HG02763 (cell line): Measurements from ENCODE around the gene OLFML2B.

Experiments
- ATAC-seq: cut with Tn5 transposase; IDR thresholded peaks from one replicate; pipeline ENCODE4 v1.9.1; 2021; ENCODE audit warnings: mild to moderate bottlenecking, moderate library complexity; ENCODE audit not compliant: unreplicated experiment

The OLFML2B gene

GRCh38 chr1:162008799-162009198, 14.9 kb downstream of the OLFML2B start:
- no peak for ATAC-seq

- no peak for ATAC-seq
These were observed 16.2 kb downstream of the OLFML2B start for GRCh38 chr1:162007466-162007865.

GRCh38 chr1:162006081-162006480, 17.6 kb downstream of the OLFML2B start:
- ATAC-seq, result no peak

GRCh38 chr1:162004441-162004950, 19.2 kb downstream of the OLFML2B start:
- no peak for ATAC-seq

- no peak for ATAC-seq
These were observed 19.8 kb downstream of the OLFML2B start for GRCh38 chr1:162003830-162004215.

- ATAC-seq, result no peak
These were observed 20.4 kb downstream of the OLFML2B start for GRCh38 chr1:162003061-162003829.

- no peak for ATAC-seq
These were observed 23.6 kb downstream of the OLFML2B start for GRCh38 chr1:162000053-162000420.

- ATAC-seq, result no peak
These were observed 24.2 kb downstream of the OLFML2B start for GRCh38 chr1:161999301-162000052.

- ATAC-seq, result no peak
These were observed 24.9 kb downstream of the OLFML2B start for GRCh38 chr1:161998811-161999210.

- no peak for ATAC-seq
These were observed 26.5 kb downstream of the OLFML2B start for GRCh38 chr1:161997152-161997551.

GRCh38 chr1:161994175-161994668, 29.4 kb downstream of the OLFML2B start:
- no peak for ATAC-seq

- no peak for ATAC-seq
These were observed 30.1 kb downstream of the OLFML2B start for GRCh38 chr1:161993576-161993975.

- ATAC-seq, result no peak
These were observed 33.9 kb downstream of the OLFML2B start for GRCh38 chr1:161989786-161990185.

- ATAC-seq, result no peak
These were observed 34.6 kb downstream of the OLFML2B start for GRCh38 chr1:161989108-161989507.

GRCh38 chr1:161988413-161988812, 35.3 kb downstream of the OLFML2B start:
- no peak for ATAC-seq

- ATAC-seq, result no peak
These were observed 35.8 kb downstream of the OLFML2B start for GRCh38 chr1:161987872-161988271.

GRCh38 chr1:161987303-161987702, 36.4 kb downstream of the OLFML2B start:
- no peak for ATAC-seq

- no peak for ATAC-seq
These were observed 37.3 kb downstream of the OLFML2B start for GRCh38 chr1:161986328-161986727.

GRCh38 chr1:161985301-161985822, 38.3 kb downstream of the OLFML2B start:
- no peak for ATAC-seq

GRCh38 chr1:161983725-161984124, 39.9 kb downstream of the OLFML2B start:
- no peak for ATAC-seq

- no peak for ATAC-seq
These were observed 40.8 kb downstream of the OLFML2B start for GRCh38 chr1:161982917-161983316.

GRCh38 chr1:161982507-161982895, 41.2 kb downstream of the OLFML2B start:
- no peak for ATAC-seq
